ENCODE measurements around the gene TBK1. TPM values are rescaled to one million over a fixed set of nuclear protein-coding genes. Genes with fewer than 3 reads are reported as not detected.
A peak's percentile ranks its signal among the peaks of the same experiment; 100 is the strongest.

Gene TBK1
- polyA plus RNA-seq, 3 donors: 14.3 to 24.7 (median 15.5) TPM

DNA sequence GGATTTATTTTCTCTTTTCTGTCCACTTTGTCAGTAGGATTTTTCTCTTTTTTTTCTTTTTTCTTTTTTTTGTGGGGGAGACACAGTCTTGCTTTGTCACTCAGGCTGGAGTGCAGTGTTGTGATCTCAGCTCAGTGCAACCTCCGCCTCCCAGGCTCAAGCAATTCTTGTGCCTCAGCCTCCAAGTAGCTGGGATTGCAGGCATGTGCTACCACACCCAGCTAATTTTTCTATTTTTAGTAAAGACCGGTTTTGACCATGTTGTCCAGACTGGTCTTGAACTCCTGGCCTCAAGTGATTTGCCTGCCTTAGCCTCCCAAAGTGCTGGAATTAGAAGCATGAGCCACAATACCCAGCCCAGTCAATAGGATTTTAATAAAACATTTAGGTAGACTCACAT, 21.0 kb upstream of the TBK1 start:
- Histone ChIP-seq H3K36me3 (replicated peaks in 1 of 2; ENCODE audit: control insufficient read depth in 1 of 2, insufficient read depth in 2 of 2, low read length in 2 of 2) (peaks cover 96% of the 10 kb centered on the region in 2 donors), H3K4me3 (replicated peaks in 1 of 3; ENCODE audit: low read depth in 2 of 3, low read length in 3 of 3) (no peak overlapping the region), H2AFZ (ENCODE audit: insufficient read depth, low read depth, low read length, poor library complexity, severe bottlenecking) (no peak overlapping the region), H3K27ac (ENCODE audit: low read depth in 1 of 2, low read length in 2 of 2) (no peak overlapping the region), H3K9ac (ENCODE audit: insufficient read depth, low read length, poor library complexity, severe bottlenecking) (no peak overlapping the region), H3K79me2 (ENCODE audit: insufficient read depth, low read length) (no peaks in the 10 kb centered on the region), H3K9me3 (replicated peaks in 1 of 2; ENCODE audit: control insufficient read depth in 1 of 2, insufficient read depth in 1 of 2, low read length in 2 of 2) (no peaks in the 10 kb centered on the region), H3K4me2 (replicated peaks; ENCODE audit: extremely low read depth, low read length, poor library complexity, severe bottlenecking) (no peak overlapping the region), H4K20me1 (ENCODE audit: insufficient read depth, low read length) (no peaks in the 10 kb centered on the region), H3K4me1 (ENCODE audit: control insufficient read depth in 1 of 2, insufficient read depth in 2 of 2, low read length in 2 of 2) (no peaks in the 10 kb centered on the region), H3K27me3 (ENCODE audit: control insufficient read depth in 2 of 2, insufficient read depth in 2 of 2, low read length in 2 of 2) (no peaks in the 10 kb centered on the region)
- Mint-ChIP-seq H3K4me3 (no peak overlapping the region), H3K36me3 (peaks cover 84 to 100% of the 10 kb centered on the region in 2 donors), H3K4me1 (no peaks in the 10 kb centered on the region), H3K9me3 (no peaks in the 10 kb centered on the region), H3K27ac (peak overlapping the region in 1 of 7 donors; percentile 4), H3K27me3 (ENCODE audit: low read depth in 3 of 3) (no peaks in the 10 kb centered on the region)
- TF ChIP-seq, protein P1, sequence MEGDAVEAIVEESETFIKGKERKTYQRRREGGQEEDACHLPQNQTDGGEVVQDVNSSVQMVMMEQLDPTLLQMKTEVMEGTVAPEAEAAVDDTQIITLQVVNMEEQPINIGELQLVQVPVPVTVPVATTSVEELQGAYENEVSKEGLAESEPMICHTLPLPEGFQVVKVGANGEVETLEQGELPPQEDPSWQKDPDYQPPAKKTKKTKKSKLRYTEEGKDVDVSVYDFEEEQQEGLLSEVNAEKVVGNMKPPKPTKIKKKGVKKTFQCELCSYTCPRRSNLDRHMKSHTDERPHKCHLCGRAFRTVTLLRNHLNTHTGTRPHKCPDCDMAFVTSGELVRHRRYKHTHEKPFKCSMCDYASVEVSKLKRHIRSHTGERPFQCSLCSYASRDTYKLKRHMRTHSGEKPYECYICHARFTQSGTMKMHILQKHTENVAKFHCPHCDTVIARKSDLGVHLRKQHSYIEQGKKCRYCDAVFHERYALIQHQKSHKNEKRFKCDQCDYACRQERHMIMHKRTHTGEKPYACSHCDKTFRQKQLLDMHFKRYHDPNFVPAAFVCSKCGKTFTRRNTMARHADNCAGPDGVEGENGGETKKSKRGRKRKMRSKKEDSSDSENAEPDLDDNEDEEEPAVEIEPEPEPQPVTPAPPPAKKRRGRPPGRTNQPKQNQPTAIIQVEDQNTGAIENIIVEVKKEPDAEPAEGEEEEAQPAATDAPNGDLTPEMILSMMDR (IDR thresholded peaks at IDR 0.05): no peak
- DNase-seq: no peak
- intact Hi-C loops (cut with micrococcal nuclease): loop anchor here in 1 of 2 donors (10.0 kb wide), 1 partner anchor 54 kb away; no protein-coding TSS in a partner anchor
- WGBS (ENCODE audit: insufficient coverage): 83% methylated on average over 1 of the region's 2 CpGs

DNA sequence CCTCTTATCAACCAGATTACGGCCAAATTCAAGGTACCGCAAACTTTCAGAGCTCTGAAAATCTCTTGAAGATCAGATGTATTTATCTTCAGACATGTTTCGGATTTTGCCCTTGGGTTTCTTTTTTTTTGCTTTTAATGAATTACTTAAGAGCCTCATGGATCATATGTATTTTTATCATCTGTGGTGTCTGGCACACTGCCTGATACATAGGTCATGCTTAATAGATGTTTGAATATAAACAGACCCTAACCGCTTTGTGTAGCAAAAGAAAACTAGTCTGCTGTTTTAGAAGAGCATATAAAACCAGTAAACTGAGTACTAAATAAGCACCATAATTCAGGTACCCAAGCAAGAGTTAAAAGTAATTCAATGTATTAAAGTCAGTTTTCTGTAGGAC, 20.1 kb upstream of the TBK1 start:
- no peak overlapping the region for H3K9ac ChIP-seq (ENCODE audit: insufficient read depth, low read length, poor library complexity, severe bottlenecking)
- Mint-ChIP-seq H3K27me3 (ENCODE audit: low read depth in 3 of 3) (no peaks in the 10 kb centered on the region), H3K27ac (no peak overlapping the region), H3K9me3 (no peaks in the 10 kb centered on the region), H3K4me1 (no peaks in the 10 kb centered on the region), H3K36me3 (peaks cover 84 to 100% of the 10 kb centered on the region in 2 donors), H3K4me3 (no peak overlapping the region)
- no peak overlapping the region for H2AFZ ChIP-seq (ENCODE audit: insufficient read depth, low read depth, low read length, poor library complexity, severe bottlenecking)
- H3K4me3 ChIP-seq (replicated peaks in 1 of 3; ENCODE audit: low read depth in 2 of 3, low read length in 3 of 3): no peak overlapping the region
- no peak overlapping the region for H3K4me2 ChIP-seq (replicated peaks; ENCODE audit: extremely low read depth, low read length, poor library complexity, severe bottlenecking)
- peaks cover 94 to 95% of the 10 kb centered on the region in 2 donors for H3K36me3 ChIP-seq (replicated peaks in 1 of 2; ENCODE audit: control insufficient read depth in 1 of 2, insufficient read depth in 2 of 2, low read length in 2 of 2)
- H3K27me3 ChIP-seq (ENCODE audit: control insufficient read depth in 2 of 2, insufficient read depth in 2 of 2, low read length in 2 of 2): no peaks in the 10 kb centered on the region
- no peaks in the 10 kb centered on the region for H3K79me2 ChIP-seq (ENCODE audit: insufficient read depth, low read length)
- H3K27ac ChIP-seq (ENCODE audit: low read depth in 1 of 2, low read length in 2 of 2): no peak overlapping the region
- H4K20me1 ChIP-seq (ENCODE audit: insufficient read depth, low read length): no peaks in the 10 kb centered on the region
- WGBS (ENCODE audit: insufficient coverage): no CpG with 5 or more reads among the region's 4 CpGs
- DNase-seq: no peak
- H3K4me1 ChIP-seq (ENCODE audit: control insufficient read depth in 1 of 2, insufficient read depth in 2 of 2, low read length in 2 of 2): no peaks in the 10 kb centered on the region
- no peaks in the 10 kb centered on the region for H3K9me3 ChIP-seq (replicated peaks in 1 of 2; ENCODE audit: control insufficient read depth in 1 of 2, insufficient read depth in 1 of 2, low read length in 2 of 2)
- TF ChIP-seq, protein P1 (IDR thresholded peaks at IDR 0.05): no peak
- intact Hi-C loops (cut with micrococcal nuclease): loop anchor here in 1 of 2 donors (10.0 kb wide), 1 partner anchor 53 kb away; no protein-coding TSS in a partner anchor

Measured in CD14-positive monocyte (primary cell).